Measurements from ENCODE around the gene TMEM185B. TPM values are rescaled to one million over a fixed set of nuclear protein-coding genes. Genes with fewer than 3 reads are reported as not detected.

TMEM185B gene
- total and polyA plus RNA-seq, 2 donors (not counting 3 experiments of a cell fraction or from before 2014, with no cell fraction given), result 29.9 to 31.8 TPM

GRCh38 chr2:120219291-120219690 is 3.9 kb downstream of the TMEM185B start:
- DNase-seq (ENCODE audit: low read depth, low spot score), result no peak
- no peak overlapping the region for H3K4me3 ChIP-seq (replicated peaks in 1 of 3; ENCODE audit: insufficient read depth in 1 of 3, low read depth in 1 of 3, low read length in 3 of 3)
- no peaks in the 10 kb centered on the region for H3K9me1 ChIP-seq (replicated peaks; ENCODE audit: control insufficient read depth, extremely low read depth, insufficient read depth, low read length)
- TF ChIP-seq, protein P1, sequence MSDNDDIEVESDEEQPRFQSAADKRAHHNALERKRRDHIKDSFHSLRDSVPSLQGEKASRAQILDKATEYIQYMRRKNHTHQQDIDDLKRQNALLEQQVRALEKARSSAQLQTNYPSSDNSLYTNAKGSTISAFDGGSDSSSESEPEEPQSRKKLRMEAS (IDR thresholded peaks at IDR 0.05; ENCODE audit: insufficient read depth, insufficient read length), result no peak
- no peak for TF ChIP-seq GATA2 (IDR thresholded peaks at IDR 0.05; ENCODE audit: insufficient read depth, insufficient read length, low read depth, low read length)
- no peak for TF ChIP-seq MYC (IDR thresholded peaks at IDR 0.05; ENCODE audit: low read depth, low read length)
- ChIA-PET CTCF (interaction anchor here (0.7 to 1.3 kb wide), 4 partner anchors 9 to 44 kb away, joined by 3 to 4 read pairs (median 4); no protein-coding TSS in a partner anchor), POLR2A (no interaction called here)
- intact Hi-C loops (cut with micrococcal nuclease) (no loop called here), dilution Hi-C loops (cut with MboI; ENCODE audit: extremely low pct_ligation_motif_present, low sequenced_read_pairs) (no loop called here)
- peaks cover 11% of the 10 kb centered on the region for H3K79me2 ChIP-seq (ENCODE audit: control insufficient read depth, insufficient read depth, low read length)
- BruUV-seq (replicated peaks), result no TSS peak
- no peak overlapping the region for H3K27ac ChIP-seq (ENCODE audit: insufficient read depth, low read depth, low read length)
- H3K9me3 ChIP-seq (replicated peaks; ENCODE audit: control insufficient read depth, insufficient read depth, low read length), result no peaks in the 10 kb centered on the region
- no peak overlapping the region for H2AFZ ChIP-seq (ENCODE audit: low read depth, low read length)
- peaks cover 17% of the 10 kb centered on the region for H3K4me1 ChIP-seq (ENCODE audit: control insufficient read depth, extremely low read depth, insufficient read depth, low read length)
- H4K20me1 ChIP-seq (replicated peaks; ENCODE audit: control insufficient read depth, extremely low read depth, insufficient read depth, low read length), result no peaks in the 10 kb centered on the region
- no peak overlapping the region for H3K4me2 ChIP-seq (ENCODE audit: insufficient read depth, low read length)
- no peak for FAIRE-seq
- peaks cover 0 to 5% of the 10 kb centered on the region in 2 experiments for H3K36me3 ChIP-seq (ENCODE audit: control insufficient read depth in 2 of 2, extremely low read depth in 1 of 2, insufficient read depth in 2 of 2, low read length in 2 of 2)
- H3K9ac ChIP-seq (replicated peaks; ENCODE audit: extremely low read depth, insufficient read depth, low read length), result no peak overlapping the region
- no peaks in the 10 kb centered on the region for H3K27me3 ChIP-seq (ENCODE audit: control insufficient read depth in 2 of 2, insufficient read depth in 2 of 2, low read length in 2 of 2)

GRCh38 chr2:120218181-120218580 is 5.0 kb downstream of the TMEM185B start:
- CTCF ChIA-PET, result interaction anchor here (0.9 to 1.3 kb wide), 2 partner anchors 10 to 95 kb away, joined by 5 read pairs; no protein-coding TSS in a partner anchor

More at GRCh38 chr2:120218181-120218580, 5.0 kb downstream of the TMEM185B start:
- no TSS peak for BruUV-seq (replicated peaks)
- TF ChIP-seq EZH2 (IDR thresholded peaks at IDR 0.05; ENCODE audit: borderline replicate concordance, low read depth, low read length, severe bottlenecking), result no peak
- no peak for TF ChIP-seq MYC (IDR thresholded peaks at IDR 0.05; ENCODE audit: low read depth, low read length)
- no peak for TF ChIP-seq FOS (IDR thresholded peaks at IDR 0.05; ENCODE audit: borderline replicate concordance, insufficient read depth, low read length)
- no peak for TF ChIP-seq POLR2A (IDR thresholded peaks at IDR 0.05; ENCODE audit: low read depth, low read length)
- TF ChIP-seq JUN (IDR thresholded peaks at IDR 0.05; ENCODE audit: borderline replicate concordance, insufficient read depth, insufficient read length, low read depth), result no peak
- no peak for TF ChIP-seq GATA2 (IDR thresholded peaks at IDR 0.05; ENCODE audit: insufficient read depth, insufficient read length, low read depth, low read length)
- TF ChIP-seq, protein P1 (IDR thresholded peaks at IDR 0.05; ENCODE audit: insufficient read depth, insufficient read length), result no peak
- TF ChIP-seq CTCF (IDR thresholded peaks at IDR 0.05; ENCODE audit: extremely low read depth in 1 of 2, insufficient read depth in 1 of 2, low read depth in 1 of 2, low read length in 2 of 2), result no peak
- no peak for TF ChIP-seq POLR2AphosphoS5 (IDR thresholded peaks at IDR 0.05; ENCODE audit: insufficient read depth, low read depth, low read length)
- no peaks in the 10 kb centered on the region for H3K9me3 ChIP-seq (replicated peaks; ENCODE audit: control insufficient read depth, insufficient read depth, low read length)
- H3K27me3 ChIP-seq (ENCODE audit: control insufficient read depth in 2 of 2, insufficient read depth in 2 of 2, low read length in 2 of 2), result no peaks in the 10 kb centered on the region
- FAIRE-seq (no peak), DNase-seq (ENCODE audit: low read depth, low spot score) (no peak)
- H3K36me3 ChIP-seq (ENCODE audit: control insufficient read depth in 2 of 2, extremely low read depth in 1 of 2, insufficient read depth in 2 of 2, low read length in 2 of 2), result peaks cover 0 to 5% of the 10 kb centered on the region in 2 experiments
- peaks cover 11% of the 10 kb centered on the region for H3K79me2 ChIP-seq (ENCODE audit: control insufficient read depth, insufficient read depth, low read length)
- H3K4me1 ChIP-seq (ENCODE audit: control insufficient read depth, extremely low read depth, insufficient read depth, low read length), result peaks cover 12% of the 10 kb centered on the region
- H3K4me3 ChIP-seq (replicated peaks in 1 of 3; ENCODE audit: insufficient read depth in 1 of 3, low read depth in 1 of 3, low read length in 3 of 3), result no peak overlapping the region
- intact Hi-C loops (cut with micrococcal nuclease) (no loop called here), dilution Hi-C loops (cut with MboI; ENCODE audit: extremely low pct_ligation_motif_present, low sequenced_read_pairs) (no loop called here)
- no peak overlapping the region for H3K27ac ChIP-seq (ENCODE audit: insufficient read depth, low read depth, low read length)
- no peaks in the 10 kb centered on the region for H4K20me1 ChIP-seq (replicated peaks; ENCODE audit: control insufficient read depth, extremely low read depth, insufficient read depth, low read length)
- no peak overlapping the region for H3K4me2 ChIP-seq (ENCODE audit: insufficient read depth, low read length)
- H2AFZ ChIP-seq (ENCODE audit: low read depth, low read length), result no peak overlapping the region
- POLR2A ChIA-PET, result no interaction called here
- H3K9ac ChIP-seq (replicated peaks; ENCODE audit: extremely low read depth, insufficient read depth, low read length), result no peak overlapping the region
- no peaks in the 10 kb centered on the region for H3K9me1 ChIP-seq (replicated peaks; ENCODE audit: control insufficient read depth, extremely low read depth, insufficient read depth, low read length)
